ENCODE results near the gene CYP4F11. TPM values are rescaled to one million over a fixed set of nuclear protein-coding genes. Genes with fewer than 3 reads are reported as not detected.

Gene CYP4F11
- total RNA-seq, 1 experiment from 2014 or later, result not detected

DNA sequence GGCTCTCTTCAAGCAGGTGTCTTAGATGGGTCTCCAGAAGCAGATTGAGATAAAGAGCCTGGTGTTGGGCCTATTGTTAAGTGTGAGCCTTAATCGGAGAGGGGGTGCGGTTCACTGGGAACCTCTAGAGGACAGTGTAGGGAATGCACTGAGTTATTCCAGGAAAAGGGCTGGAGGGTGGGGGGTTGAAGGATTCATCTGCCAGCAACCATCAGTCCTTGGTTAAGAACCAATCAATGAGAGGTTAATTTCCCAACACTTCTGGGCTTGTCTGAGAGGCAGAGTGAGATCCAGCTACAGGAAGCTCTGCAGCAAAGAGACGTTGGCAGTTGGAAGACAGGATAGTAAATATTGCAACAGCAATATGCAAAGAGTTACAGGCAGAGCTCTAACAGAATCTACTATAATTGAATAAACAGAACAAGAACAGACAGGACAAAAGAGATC is 65.2 kb downstream of the CYP4F11 start:
- H3T11ph ChIP-seq (ENCODE audit: low read length), result no peak overlapping the region
- no peaks in the 10 kb centered on the region for H3K4me1 Mint-ChIP-seq
- H3K9me3 Mint-ChIP-seq, result peaks cover 88 to 96% of the 10 kb centered on the region in 2 experiments
- H4K20me1 ChIP-seq (ENCODE audit: control insufficient read depth, insufficient read depth, insufficient read length), result no peaks in the 10 kb centered on the region
- H3K4me1 ChIP-seq (ENCODE audit: insufficient read depth, low read length), result no peaks in the 10 kb centered on the region
- WGBS (ENCODE audit: extremely low coverage, insufficient read length, low lambda C conversion rate), result no CpG with 5 or more reads among the region's 3 CpGs
- H3K9me3 ChIP-seq (ENCODE audit: control insufficient read depth, low read depth, low read length), result peaks cover 73% of the 10 kb centered on the region
- no peak overlapping the region for H2BK15ac ChIP-seq (ENCODE audit: low read depth, low read length)
- H2BK20ac ChIP-seq (ENCODE audit: low read depth, low read length, poor library complexity, severe bottlenecking), result no peak overlapping the region
- H3K27ac ChIP-seq (ENCODE audit: insufficient read length, low read depth, low read length), result no peak overlapping the region
- H3K4me3 Mint-ChIP-seq, result no peak overlapping the region
- H3K79me1 ChIP-seq (ENCODE audit: insufficient read depth, low read depth, low read length, poor library complexity, severe bottlenecking), result no peaks in the 10 kb centered on the region
- no peak overlapping the region for H2AFZ ChIP-seq (ENCODE audit: low read length)
- no peak overlapping the region for H3K56ac ChIP-seq (ENCODE audit: insufficient read length, low read depth, low read length)
- no peak overlapping the region for H3K23ac ChIP-seq (ENCODE audit: insufficient read length, low read depth, low read length)
- H2AK5ac ChIP-seq (ENCODE audit: insufficient read length, low read length), result no peak overlapping the region
- H4K8ac ChIP-seq (replicated peaks; ENCODE audit: insufficient read length, low read depth, low read length), result no peak overlapping the region
- H3K4me2 ChIP-seq (ENCODE audit: insufficient read depth, insufficient read length, low read length), result no peak overlapping the region
- DNase-seq, result no peak
- no peak overlapping the region for H3K9ac ChIP-seq (ENCODE audit: extremely low read depth, insufficient read length, low read length)
- TF ChIP-seq, protein P1, sequence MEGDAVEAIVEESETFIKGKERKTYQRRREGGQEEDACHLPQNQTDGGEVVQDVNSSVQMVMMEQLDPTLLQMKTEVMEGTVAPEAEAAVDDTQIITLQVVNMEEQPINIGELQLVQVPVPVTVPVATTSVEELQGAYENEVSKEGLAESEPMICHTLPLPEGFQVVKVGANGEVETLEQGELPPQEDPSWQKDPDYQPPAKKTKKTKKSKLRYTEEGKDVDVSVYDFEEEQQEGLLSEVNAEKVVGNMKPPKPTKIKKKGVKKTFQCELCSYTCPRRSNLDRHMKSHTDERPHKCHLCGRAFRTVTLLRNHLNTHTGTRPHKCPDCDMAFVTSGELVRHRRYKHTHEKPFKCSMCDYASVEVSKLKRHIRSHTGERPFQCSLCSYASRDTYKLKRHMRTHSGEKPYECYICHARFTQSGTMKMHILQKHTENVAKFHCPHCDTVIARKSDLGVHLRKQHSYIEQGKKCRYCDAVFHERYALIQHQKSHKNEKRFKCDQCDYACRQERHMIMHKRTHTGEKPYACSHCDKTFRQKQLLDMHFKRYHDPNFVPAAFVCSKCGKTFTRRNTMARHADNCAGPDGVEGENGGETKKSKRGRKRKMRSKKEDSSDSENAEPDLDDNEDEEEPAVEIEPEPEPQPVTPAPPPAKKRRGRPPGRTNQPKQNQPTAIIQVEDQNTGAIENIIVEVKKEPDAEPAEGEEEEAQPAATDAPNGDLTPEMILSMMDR (conservative IDR thresholded peaks at IDR 0.05), result 0 out of 3 replicates have a peak, but pooled peaks have one; percentile 21
- H3K27me3 ChIP-seq (ENCODE audit: insufficient read depth, low read length), result no peaks in the 10 kb centered on the region
- no peak overlapping the region for H3K18ac ChIP-seq (ENCODE audit: insufficient read length, low read depth, low read length)
- no peak overlapping the region for H3K4ac ChIP-seq (ENCODE audit: low read depth, low read length)
- H3K27ac Mint-ChIP-seq, result no peak overlapping the region
- no peak overlapping the region for H4K91ac ChIP-seq (ENCODE audit: insufficient read length, low read depth, low read length)
- H3K79me2 ChIP-seq (ENCODE audit: insufficient read depth, low read length), result no peaks in the 10 kb centered on the region
- H3K27me3 Mint-ChIP-seq (ENCODE audit: low read depth), result peaks cover 3% of the 10 kb centered on the region; the same call in 1 of the 2 replicates
- no peak overlapping the region for H4K5ac ChIP-seq (ENCODE audit: insufficient read length, low read depth, low read length)
- H2BK5ac ChIP-seq (ENCODE audit: insufficient read length, low read length), result no peak overlapping the region
- no peaks in the 10 kb centered on the region for H3K23me2 ChIP-seq (ENCODE audit: insufficient read length, low read depth, low read length, poor library complexity, severe bottlenecking)
- peaks cover 4 to 33% (median 23%) of the 10 kb centered on the region in 3 experiments; a peak in 6 of 7 replicates for H3K36me3 Mint-ChIP-seq (ENCODE audit: insufficient read depth in 1 of 3, low read depth in 3 of 3)
- H2BK12ac ChIP-seq (ENCODE audit: insufficient read length, low read depth, low read length), result no peak overlapping the region
- no peak overlapping the region for H3K14ac ChIP-seq (ENCODE audit: insufficient read depth, low read length)
- no peak overlapping the region for H2BK120ac ChIP-seq (ENCODE audit: low read depth, low read length, poor library complexity, severe bottlenecking)
